GM18951 (cell line): ENCODE data around the gene NAT16.
"Not testable (repeated sequence)": the region's sequence is repeated elsewhere in the genome, so short reads cannot be mapped to it uniquely, and the experiment has no call there.

Experiments used
- POLR2A ChIP-seq: IDR thresholded peaks from 4 replicates; pipeline ENCODE4 v1.6.1; 2011; ENCODE audit warnings: mild to moderate bottlenecking; ENCODE audit not compliant: insufficient read length, insufficient read depth; ENCODE audit errors: extremely low read depth
- in situ Hi-C: fragments of 300-500 bp; cut with MboI; formaldehyde crosslinking; loops from one replicate; pipeline ENCODE4 v1.12.0; 2022; ENCODE audit warnings: low sequenced_read_pairs, mixed read lengths, inconsistent platforms; ENCODE audit not compliant: unreplicated experiment

The NAT16 gene

DNA sequence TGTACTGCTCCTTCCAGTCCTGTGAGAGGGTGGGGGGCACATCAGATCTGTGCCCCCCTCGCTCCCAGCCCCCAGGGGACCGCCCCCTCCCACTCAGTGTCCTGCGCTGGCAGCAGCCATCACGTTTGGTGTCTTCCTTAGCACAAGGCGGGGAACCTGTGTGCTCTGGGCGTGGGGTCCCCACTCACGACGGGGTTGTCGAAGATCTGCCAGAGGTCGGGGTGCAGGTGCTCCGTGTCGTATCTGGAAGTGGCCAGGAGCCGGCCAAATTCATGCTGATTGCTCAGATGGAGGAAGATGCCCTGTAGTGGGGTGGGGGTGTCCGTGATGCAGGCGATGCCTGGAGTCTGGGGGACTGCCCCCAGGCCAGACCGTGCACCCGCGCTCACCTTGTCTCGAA lies 30.1 kb upstream of the NAT16 start:
- in situ Hi-C loops: no loop called here
- no peak for TF ChIP-seq POLR2A

DNA sequence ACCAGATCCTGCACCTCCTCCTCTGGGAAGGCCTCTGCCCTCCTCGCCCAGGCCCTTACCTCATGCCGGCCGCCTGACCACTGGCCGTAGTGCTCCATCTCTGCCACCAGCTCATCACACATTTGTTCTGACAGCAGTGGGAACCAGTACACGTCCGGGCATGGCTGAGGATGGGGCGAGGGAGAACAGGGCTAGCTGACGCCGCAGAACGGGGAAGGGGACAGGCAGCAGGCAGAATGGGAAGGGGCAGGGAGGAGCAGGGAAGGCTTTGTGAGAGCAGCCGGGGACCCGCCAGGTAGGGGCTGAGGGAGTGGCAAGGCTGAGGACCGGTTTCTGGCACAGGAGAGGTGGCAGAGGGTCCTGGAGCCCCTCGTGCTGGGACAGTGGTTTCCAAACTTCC lies 28.7 kb upstream of the NAT16 start:
- TF ChIP-seq POLR2A: no peak
- in situ Hi-C loops: no loop called here

DNA sequence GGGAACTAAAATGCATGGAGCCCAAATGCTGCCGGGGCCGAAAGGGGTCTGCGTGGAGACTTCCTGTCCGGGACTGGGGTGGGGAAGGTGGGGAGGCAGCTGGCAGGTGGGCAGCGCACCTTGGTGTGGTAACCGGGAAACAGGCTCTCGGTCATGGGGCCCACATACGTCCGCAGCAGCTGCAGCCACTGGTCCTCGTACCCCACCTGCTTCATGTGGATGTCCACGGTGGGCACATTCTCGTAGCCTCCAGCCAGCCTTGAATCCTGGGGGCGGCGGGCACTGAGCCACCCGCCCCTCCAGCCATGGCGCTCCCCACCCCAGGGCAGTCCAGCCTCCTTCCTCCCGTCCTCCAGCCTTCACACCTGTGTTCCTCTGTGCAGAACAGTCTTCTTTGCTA lies 27.4 kb upstream of the NAT16 start:
- in situ Hi-C loops: no loop called here
- no peak for TF ChIP-seq POLR2A

DNA sequence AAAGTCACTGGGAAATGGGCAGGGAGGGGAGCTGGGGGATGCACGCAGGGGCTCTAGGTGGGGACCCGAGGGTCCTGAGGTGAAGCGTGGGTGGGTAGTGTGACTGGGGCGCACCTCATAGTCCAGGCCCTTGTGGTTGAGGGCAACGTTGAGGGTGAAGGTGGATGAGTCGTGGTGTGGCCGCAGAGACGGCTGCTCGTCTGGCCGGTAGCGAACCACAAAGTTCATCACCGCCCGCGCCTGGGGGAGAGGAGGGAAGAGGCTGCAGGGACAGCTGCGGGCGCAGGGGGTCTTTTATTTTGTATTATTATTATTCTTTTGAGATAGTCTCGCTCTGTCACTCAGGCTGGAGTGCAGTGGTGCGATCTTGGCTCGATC lies 26.6 kb upstream of the NAT16 start:
- in situ Hi-C loops: no loop called here
- TF ChIP-seq POLR2A: no peak

DNA sequence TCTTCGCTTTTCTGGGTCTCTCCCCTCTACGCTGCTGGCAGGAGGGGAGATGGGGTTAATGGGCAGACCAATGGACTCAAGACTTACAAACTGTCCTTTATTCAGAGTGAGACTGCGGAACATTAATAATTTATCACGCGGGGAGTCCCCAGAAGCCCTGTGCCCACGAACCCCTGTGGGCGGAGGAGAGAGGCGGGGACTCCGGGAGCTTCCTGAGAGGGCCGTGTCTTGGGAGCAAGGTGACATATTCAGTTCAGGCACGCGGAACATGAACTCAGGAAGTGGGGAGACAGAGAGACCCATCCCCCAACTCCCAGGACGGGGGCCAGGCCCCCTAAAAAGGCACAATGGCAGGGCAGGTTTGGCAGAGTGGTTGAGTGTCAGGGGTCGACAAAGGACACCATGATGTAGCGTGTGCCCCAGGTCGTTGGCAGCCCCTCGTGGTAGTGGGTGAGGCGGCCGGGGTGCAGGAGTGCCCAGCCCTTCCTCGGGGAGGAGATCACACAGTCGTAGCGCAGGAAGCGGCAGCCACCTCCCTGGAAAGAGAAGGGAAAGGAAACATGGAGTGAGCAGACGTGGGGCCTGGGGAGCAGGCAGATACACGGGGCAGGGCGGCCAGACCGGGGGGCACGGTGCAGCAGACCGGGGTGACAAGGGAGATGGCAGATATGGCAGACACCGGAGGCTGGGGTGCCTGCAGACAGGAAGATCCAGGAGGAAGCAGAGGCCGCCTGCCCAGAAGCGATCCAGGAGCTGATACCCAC lies 26.0 kb upstream of the NAT16 start:
- in situ Hi-C loops: no loop called here
- no peak for TF ChIP-seq POLR2A

DNA sequence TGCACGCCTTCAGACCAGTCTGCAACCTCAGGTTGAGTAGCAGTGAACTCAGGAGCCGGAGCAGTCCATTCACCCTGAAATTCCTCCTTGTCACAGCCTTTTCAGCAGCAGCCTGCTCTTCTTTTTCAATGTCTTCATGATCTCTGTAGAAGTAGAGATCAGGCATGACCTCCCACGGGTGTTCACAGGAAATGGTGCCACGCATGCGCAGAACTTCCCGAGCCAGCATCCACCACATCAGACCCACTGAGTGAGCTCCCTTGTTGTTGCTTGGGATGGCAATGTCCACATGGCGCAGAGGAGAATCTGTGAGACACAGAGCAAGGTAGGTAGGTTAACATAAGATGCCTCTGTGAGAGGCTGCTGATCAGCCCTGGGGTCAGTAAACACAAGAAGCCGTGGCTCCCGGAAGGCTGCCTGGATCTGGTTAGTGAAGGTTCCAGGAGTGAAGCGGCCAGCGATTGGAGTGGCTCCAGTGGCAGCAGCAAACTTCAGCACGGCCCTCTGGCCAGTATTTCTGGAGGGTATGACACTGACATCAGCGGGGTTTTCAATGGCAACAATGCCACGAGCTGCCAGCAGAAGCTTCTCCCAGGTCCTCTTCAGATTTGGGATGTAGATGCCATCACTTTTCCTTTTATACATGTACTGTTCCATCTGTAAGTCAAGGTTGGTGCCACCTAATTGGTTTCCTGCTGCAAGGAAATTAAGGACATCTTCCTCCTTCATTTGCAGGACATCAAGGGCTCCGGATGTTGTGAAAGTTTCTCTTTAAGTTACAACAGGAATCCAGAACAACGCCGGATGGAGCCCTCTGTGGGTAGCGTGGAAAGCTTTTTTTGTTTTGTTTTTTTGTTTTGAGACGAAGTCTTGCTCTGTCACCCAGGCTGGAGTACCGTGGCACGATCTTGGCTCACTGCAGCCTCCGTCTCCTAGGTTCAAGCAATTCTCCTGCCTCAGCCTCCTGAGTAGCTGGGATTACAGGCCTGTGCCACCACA lies 23.9 kb upstream of the NAT16 start:
- in situ Hi-C loops: not testable (repeated sequence)

DNA sequence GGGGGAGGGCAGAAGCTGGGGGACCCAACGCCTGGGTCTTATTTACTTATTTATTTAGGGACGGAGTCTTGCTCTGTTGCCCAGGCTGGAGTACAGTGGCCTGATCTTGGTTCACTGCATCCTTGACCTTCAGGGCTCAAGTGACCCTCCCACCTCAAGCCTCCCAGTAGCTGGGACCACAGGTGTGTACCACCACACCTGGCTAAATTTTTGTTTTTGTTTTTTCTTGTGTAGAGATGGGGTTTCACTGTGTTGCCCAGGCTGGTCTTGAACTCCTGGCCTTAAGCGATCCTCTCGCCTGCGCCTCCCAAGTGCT lies 22.5 kb upstream of the NAT16 start:
- in situ Hi-C loops: no loop called here
- TF ChIP-seq POLR2A: no peak

DNA sequence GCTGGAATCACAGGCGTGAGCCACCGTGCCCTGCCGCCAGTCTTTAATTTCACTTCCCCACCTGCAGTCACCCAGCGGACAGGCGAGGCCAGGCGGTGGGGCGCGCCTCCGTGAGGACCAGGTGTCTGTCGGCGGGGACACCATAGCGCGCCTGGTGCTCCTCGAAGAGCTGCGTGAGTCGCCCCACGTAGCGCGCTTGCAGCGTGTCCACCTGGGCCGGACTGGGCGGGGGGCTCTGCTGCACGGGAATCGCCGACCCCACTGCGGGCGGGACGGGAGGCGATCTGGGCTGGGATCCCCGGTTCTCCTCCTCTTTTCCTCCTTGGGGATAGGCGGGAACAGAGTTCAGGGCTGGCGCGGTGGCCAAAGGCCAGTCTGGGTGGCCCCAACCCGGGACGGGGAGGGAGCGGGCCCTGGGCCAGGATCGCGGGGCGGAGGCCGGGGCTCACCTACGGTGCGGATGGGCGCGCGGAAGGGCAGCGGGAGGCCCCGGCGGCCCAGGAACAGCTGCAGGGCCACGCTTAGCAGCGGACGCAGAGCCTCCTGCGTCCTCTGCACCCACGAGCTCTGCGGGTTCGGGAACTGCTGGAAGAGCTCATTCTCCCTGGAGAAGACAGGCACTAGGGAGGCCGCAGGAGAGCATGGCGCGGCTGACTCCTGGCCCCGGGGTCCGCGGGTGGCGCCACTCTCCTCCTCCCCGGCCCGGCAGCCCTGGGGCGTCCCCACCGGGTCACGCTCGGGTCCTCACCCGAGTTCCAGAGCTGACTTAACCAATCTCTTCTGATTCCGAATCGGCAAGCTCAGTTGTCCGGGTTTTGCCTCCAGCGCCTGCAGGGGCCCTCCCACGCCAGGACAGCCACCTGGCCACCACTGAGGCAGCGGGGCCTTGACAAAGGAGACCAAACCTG lies 21.9 kb upstream of the NAT16 start:
- in situ Hi-C loops: no loop called here
- TF ChIP-seq POLR2A: no peak

DNA sequence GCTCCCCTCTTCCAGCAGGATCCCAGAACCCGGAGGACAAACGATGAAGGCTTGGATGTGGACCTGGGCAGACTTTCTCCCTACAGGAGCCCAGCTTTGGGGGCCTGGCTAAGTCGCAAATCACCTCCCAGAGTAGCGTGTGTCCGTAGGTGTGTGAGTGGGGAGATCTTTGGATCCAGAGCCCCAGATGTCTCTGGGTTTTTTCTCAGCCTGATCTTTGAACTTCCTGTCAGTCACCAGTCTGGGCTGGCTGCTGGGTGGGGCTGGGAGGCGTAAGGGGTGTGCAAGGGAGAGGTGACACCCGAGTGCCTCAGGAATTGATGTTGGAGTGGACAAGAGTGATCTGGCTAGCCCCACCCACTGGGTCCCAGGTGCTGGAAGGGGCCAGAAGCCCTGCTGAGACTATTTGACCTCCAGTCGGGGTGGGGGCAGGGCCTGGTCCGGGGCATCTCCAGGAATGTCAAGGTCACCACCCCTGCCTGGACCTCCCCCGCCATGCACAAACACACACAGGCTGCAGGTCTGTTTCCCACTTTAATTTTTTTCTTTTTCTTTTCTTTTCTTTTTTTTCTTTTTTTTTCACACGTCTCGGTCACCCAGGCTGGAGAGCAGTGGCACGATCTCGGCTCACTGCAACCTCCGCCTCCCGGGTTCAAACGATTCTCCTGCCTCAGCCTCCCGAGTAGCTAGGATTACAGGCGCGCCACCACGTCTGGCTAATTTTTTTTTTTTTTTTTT lies 20.9 kb upstream of the NAT16 start, which contains the start of gene MOGAT3:
Gene MOGAT3, minus strand, starts transcription at position 175 of the 738 bp plus-strand sequence. CDS start 182 bp downstream, outside the sequence.
- in situ Hi-C loops: no loop called here
- TF ChIP-seq POLR2A: no peak

DNA sequence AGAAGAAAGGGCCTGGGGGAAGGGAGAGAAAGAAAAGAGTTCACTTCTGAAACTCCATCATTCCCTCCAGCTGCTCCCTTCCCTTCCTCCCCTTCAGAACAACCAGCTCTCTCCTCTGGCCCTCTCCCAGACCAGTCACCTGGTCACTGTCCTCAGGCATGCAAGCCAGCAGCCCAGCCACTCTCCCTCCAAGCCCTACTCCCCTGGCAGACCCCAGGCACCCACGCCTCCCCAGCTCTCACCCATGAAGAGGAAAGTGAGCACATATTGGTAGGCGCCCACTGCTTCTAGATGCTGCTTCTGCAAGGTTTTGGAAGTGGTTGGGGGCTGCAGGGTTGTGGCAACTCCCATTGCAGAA lies 20.4 kb upstream of the NAT16 start:
- no peak for TF ChIP-seq POLR2A

DNA sequence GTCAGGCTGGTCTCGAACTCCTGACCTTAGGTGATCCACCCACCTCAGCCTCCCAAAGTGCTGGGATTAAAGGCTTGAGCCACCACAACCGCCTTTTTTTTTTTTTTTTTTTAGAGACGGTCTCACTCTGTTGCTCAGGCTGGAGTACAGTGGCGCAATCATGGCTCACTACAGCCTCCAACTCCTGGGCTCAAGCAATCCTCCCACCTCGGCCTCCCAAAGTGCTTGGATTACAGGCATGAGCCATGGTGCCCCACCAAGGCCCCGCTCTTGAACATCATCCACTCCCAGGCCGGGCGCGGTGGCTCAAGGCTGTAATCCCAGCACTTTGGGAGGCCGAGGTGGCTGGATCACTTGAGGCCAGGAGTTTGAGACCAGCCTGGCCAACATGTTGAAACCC lies 19.4 kb upstream of the NAT16 start:
- in situ Hi-C loops: not testable (repeated sequence)

More for the DNA sequence above, 20.4 kb upstream of the NAT16 start:
- in situ Hi-C loops: no loop called here

DNA sequence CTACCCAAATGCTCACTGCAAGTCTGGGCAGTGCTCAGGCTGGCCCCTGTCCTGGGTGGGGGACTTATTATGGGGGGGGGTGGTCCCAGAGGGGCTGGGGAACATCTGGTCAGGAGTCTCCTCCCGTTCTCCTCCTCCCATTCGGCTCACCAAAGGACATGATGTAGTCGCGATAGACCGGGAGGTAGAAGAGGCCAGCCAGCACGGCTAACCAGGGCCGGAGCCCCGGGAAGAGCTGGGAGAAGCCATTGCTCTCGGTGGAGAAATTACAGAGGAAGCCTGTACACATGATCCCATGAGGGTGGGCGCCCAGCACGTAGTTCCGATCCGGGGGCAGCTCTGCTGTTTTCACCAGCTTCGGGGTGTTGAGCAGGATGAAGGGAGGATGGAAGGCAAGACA lies 18.4 kb upstream of the NAT16 start:
- in situ Hi-C loops: no loop called here
- TF ChIP-seq POLR2A: no peak
